GM21786 (cell line): ENCODE data around the gene INPPL1.
"Not testable (repeated sequence)": the region's sequence is repeated elsewhere in the genome, so short reads cannot be mapped to it uniquely, and the experiment has no call there.

ENCODE experiments used
- ATAC-seq: cut with Tn5 transposase; IDR thresholded peaks from one replicate; pipeline ENCODE4 v1.9.1; 2021; ENCODE audit not compliant: unreplicated experiment

INPPL1 gene

GRCh38 chr11:72244060-72244360 lies 19.4 kb downstream of the INPPL1 start, which contains the start of gene PHOX2A:
Gene PHOX2A, minus strand, starts transcription at chr11:72244176. Its CDS starts 172 bp downstream, at chr11:72244004.
- no peak for ATAC-seq

- no peak for ATAC-seq
Measured at GRCh38 chr11:72244361-72245262, 20.0 kb downstream of the INPPL1 start.

GRCh38 chr11:72245263-72245816 lies 20.8 kb downstream of the INPPL1 start:
- ATAC-seq, result no peak

DNA sequence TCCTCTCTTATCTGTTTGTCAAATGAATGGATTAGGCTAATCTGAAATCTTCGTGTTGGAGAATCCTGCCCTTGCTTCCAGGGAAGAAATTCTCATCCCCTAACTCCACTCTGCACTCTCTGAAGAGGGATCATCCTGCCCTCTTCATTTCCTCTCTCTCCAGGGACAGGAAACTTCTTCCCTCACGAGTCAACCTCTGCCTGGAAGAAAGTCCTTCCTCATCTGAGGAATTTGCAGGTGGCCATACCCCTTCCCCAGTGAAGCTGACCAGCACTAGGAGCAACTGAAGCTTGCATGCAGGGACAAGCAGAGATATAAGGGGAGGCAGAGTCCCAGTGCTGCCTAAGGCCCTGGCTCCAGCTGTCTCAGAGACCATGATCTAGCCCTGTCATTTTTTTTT lies 23.0 kb downstream of the INPPL1 start:
- ATAC-seq, result no peak

DNA sequence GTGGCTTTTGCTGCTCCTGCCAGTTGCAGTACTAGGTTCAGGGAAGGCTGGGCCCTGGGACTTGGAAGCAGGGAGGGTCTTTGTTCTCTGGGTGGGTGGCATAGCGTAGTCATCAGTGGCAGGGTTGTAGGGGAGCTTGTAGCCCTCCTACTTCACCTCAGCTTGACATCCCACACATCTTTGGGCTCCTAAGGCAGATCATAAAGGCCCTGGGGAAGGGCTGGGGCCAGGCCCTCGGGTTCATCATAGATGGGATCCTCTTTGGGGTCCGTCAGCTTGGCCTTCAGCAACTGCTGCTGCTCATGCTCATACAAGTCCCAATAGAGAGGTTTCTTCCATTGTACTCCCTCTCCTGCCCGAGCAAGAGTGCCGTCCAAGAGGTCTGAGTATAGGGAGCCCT lies 25.4 kb downstream of the INPPL1 start:
- no peak for ATAC-seq

DNA sequence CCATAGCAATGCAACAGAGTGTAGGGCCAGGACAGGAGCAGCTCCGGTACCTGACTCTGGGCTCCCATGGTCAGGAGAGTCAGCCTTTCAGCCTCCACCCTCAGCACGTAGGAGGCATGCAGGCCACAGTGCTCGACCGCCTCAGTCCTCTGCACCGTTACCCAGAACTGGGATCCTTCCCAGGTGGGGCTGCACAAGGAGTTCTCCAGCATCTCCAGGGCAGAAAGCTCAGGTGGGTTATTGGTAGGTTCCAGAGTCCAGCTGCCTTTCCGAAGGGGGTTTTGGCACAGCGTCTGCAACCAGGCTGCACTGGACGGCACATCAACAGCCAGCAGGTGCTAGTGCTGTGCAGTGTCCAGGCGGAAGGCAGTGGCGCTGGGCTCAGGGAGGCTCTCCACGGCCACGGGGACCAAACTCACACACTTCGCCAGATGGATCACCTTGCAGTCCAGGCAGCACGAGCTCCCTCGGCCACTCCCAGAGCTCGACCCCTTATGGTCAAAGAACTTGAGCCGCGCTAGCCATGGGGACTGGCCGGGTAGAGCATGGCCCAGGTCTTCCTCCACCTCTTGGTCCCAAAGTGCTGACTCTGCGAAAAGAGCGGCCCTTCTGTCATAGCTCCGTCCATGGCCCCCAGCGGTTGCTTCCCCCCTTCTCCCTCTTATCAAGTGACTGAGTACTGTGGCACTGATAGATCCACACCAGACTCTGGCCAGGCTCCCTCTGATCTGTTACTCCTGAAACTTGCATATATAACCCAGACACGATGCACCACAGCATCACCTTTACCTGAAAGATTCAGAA lies 26.3 kb downstream of the INPPL1 start:
- ATAC-seq, result no peak

- ATAC-seq, result no peak
Measured at GRCh38 chr11:72251614-72252013, 27.0 kb downstream of the INPPL1 start.

- no peak for ATAC-seq
Measured at GRCh38 chr11:72253392-72253791, 28.8 kb downstream of the INPPL1 start.

DNA sequence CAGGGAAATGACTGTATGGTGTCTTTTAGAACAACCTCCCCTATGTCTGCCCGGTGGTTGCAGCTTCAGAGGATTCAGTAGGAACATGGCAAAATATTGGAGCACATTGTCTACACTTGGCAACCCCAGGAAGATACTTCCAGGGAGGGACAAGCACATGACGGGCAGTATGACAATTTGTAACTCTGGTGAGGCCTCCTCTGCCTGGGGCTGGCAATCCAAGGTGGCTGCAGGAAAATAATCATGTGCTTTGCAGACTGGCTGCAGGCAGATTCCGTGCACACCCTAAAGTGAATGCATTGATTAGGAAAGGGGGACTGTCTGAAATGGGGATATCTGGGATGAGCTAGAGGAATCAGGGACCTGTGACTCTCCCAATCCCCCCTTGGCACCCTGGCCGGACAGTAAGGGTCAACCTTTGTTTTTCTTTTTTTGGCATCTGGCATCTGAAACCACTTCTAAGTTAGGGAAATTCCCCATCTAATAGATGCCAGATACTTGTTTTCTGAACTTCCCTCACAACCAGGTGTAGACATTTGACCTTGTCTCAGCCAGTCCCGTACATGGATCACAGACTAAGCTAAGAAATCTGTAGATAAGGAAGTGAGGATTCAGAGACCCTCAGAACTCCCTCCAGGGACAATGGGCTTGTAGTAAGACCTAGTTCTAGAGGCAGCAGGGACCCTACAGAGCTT lies 29.9 kb downstream of the INPPL1 start:
- ATAC-seq, result no peak

GRCh38 chr11:72257570-72257969 lies 33.0 kb downstream of the INPPL1 start:
- ATAC-seq, result no peak

GRCh38 chr11:72259490-72259889 lies 34.9 kb downstream of the INPPL1 start:
- no peak for ATAC-seq

DNA sequence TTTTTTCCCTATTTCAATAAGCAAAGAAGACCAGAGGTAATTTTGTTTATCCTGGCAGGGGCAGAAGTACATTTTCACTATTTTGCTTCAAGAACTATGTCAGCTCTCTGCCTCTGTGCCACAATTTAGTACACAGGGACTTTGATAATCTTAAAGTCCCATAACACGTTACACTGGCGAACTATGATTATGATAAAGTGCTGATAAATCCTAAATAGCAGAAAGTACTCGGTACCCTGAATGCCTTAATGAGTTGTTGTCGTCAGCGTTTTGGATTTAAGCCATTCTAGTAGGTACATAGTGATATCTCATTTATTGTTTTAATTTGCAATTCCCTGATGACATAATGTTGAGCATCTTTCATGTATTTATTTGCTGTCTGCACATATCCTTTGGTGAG lies 36.0 kb downstream of the INPPL1 start:
- no peak for ATAC-seq

GRCh38 chr11:72263361-72263760 lies 38.8 kb downstream of the INPPL1 start:
- ATAC-seq, result no peak

DNA sequence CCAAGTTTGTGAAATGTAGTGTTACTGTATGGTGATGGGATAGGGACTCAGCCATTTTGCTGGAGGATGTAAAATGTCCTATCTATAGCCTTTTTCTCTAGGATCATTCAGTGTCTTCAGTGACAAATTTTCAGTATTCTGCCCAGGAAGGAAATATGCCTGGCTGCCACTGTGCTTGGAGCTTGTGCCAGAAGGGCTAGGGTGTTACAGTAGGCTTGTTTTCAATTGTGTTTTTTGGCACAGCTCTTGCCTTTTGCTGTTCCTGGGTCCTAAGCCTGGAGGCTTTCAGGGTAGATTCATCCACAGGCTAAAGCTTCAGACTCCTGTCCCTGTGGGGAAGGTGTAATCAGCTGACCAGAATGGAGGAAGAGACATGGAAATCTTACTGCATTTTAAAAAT lies 41.4 kb downstream of the INPPL1 start:
- ATAC-seq, result no peak

- not testable (repeated sequence) for ATAC-seq
Measured at GRCh38 chr11:72266960-72267359, 42.4 kb downstream of the INPPL1 start.

DNA sequence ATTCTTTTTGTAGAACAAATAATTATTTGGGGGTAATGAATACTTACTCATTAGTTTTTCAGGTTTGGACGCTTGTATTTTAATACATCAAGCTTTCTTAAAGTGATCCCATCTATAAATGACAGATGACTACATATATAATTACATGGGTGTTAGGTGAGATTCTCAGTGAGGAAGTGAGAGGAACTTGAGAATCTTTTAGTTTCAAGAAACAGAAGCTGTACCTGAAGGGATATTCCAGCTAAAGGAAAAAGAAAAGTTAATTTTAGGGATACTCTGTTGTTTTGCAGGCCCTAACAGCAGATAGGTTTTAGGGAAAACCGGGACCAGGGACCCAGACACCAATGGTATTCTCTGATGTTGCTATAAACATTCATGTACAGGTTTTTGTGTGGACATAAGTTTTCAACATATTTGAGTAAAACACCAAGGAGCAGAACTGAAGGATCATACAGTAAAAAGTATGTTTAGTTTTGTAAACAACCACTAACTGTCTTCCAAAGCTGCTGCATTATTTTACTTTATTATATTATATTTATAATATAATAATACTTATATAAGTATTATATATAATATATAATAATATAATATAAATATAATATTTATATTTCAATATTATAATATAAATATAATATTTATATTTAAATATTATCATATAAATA lies 43.5 kb downstream of the INPPL1 start:
- no peak for ATAC-seq

DNA sequence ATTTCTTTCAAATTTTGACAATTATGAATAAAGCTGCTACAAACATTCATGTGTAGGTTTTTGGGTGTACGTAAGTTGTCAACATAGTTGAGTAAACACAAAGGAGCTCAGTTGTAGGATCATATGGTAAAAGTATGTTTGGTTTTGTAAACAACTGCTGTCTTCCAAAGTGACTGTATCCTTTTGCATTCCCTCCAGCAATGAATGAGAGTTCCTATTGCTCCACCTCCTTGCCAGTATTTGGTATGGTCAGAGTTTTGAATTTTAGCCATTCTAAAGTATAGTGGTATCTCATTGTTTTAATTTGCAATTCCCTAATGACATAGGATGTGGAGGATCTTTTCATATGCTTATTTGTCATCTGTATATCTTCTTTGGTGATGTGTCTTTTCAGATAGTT lies 47.4 kb downstream of the INPPL1 start:
- no peak for ATAC-seq

GRCh38 chr11:72274435-72274834 lies 49.9 kb downstream of the INPPL1 start:
- no peak for ATAC-seq

DNA sequence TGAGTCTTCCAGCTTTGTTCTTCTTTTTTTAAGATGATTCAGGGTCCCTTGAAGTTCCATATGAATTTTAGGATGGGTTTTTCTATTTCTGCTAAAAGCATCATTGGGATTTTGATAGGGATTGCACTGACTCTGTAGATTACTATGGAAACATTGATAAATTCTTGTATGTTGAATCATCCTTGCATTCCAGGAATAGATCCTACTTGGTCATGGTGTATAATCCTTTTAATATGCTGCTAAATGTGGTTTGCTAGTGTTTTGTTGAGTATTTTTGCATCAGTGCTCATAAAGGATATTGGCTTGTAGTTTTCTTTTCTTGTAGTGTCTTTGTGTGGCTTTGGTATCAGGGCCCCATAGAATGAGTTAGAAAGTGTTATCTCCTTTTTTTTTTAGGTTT lies 54.3 kb downstream of the INPPL1 start:
- no peak for ATAC-seq

DNA sequence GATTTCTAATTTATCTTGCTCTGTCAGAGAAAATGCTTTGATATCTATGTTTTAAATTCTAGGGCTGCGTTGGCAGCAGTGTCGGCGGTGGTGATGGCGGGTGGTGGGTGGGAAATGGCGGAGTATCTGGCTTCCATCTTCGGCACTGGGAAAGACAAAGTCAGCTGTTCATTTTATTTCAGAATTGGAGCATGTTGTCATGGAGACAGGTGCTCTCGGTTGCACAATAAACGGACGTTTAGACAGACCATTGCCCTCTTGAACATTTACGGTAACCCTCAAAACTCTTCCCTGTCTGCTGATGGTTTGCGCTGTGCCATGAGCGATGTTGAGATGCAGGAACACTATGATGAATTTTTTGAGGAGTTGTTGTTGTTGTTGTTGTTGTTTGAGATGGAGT lies 55.5 kb downstream of the INPPL1 start:
- no peak for ATAC-seq
